ENCODE results near the gene KIF12.

Gene KIF12

DNA sequence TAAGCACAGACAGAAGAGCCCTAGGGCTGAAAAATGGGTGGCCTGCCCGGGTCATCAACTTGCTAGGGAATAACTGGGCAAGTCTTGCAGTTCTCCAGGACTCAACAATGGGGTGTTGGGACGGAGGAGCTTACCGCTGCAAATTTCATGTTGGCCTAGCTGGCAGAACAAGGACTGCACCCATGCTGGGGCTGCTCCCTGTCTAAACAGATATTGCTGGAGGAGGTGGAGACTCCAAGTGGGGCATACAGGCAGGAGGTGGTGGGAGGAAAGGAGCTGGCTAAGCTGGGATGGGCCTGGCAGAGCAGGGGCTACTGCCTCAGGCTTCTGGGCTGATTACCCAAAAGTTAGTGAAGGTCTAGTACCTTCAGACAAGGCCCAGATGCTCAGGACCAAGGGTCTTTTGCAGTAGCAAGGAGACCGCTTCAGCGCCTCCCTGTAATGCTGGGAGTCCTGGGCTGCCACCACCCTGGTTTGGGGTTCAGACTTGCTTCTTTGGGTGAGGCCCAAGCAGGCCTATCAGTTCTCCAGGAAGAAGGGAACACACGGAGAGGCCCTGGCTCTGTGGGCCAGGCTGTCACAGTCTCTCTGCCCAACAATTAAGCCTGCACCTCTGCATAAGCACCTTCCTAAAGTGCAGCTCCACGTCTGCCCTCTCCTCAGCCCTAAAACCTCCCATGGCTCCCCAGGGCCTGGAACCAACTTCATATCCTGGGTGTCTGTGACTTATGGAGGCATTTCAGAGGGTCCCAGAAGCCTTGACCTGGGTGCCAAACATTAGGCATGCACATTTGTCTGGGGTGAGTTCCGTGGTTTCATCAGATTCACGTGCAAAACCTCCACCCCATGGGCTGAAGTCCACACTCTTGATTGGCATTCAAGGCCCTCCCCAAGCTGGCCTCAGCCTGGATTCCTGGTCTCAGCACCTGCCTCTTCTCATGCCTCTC is 24.2 kb upstream of the KIF12 start:
- DNase-seq = no peak

DNA sequence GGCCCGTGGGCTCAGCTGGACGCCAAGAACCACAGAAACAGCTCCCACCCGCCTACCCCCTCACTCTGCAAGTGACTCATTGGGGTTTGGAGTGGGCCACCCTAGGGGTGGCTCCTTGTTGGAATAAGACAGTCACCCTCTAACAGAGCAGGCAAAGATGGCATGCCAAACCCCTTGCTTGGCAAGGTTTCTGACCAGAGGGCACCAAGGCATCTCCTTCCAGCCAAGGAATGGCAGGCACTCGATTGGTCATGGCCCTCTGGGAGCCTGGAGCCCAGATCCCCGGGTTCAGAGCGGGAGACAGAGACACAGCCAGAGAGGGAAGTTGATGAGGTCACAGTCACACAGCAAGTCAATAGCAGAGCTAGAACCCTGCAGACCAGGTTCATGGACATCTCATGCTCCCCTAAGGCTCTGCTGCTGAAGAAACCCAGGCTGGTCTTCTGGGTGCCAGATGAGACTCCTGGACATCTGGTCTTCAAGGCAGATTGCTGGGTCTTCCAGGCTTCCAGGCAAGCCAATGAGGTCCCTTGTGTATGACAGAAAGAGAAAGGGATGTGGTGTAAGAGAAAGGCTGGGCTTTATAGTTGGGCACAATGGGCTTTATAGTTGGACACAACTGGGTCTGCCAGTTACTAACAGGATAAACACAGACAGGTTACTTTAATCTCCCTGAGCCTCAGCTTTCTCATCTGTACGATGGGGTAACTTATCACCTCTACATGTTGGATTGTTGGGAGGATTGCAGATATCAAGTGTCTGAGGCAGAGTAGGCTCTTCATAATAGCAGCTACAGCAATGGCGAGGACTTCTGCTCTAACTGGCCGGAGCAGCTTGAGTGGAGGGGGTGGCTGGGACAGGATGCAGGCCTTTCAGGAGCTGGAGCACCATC is 23.3 kb upstream of the KIF12 start:
- DNase-seq = no peak

DNA sequence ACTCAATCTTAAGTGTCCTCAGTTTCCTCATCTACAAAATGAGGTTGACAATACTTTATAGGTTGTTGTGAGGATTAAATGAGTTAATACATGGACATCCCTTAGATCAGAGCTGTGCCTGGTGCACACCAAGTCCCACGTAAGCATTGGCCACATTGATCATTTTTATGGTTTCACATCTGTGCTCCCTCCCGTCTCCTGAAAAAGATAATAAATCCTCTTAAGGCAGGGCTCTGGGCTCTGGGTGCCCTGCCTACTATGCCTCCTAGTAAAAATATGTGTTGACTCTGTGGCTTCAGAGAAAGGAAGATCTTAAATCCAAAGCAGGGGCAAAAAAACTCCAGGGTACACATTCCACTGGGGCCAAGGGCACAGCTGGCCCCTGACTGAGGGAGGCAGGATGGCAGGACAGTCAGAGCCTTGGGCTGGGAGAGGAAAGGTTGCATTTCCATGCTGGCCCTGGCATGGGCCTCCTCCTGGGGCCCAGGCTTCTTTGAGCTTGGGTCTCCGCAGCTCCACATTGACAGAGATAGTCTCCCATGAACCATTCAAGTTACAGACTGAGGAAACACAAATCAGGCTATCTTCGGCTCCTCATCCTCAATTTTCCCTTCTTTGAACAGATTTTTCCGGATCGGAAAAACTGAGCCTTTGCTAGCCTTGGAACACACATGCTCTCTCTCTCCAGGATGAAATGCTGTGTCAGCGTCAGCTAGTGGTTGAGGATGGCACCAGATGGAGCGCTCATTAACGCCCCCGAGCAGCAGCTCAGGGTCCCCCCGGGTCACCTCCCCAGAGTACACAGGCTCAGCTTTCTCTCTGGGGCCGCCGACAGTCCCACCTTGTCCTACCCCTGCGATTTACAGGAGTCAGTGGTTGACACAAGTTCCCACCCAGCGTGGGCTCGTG is 22.4 kb upstream of the KIF12 start:
- DNase-seq = no peak

DNA sequence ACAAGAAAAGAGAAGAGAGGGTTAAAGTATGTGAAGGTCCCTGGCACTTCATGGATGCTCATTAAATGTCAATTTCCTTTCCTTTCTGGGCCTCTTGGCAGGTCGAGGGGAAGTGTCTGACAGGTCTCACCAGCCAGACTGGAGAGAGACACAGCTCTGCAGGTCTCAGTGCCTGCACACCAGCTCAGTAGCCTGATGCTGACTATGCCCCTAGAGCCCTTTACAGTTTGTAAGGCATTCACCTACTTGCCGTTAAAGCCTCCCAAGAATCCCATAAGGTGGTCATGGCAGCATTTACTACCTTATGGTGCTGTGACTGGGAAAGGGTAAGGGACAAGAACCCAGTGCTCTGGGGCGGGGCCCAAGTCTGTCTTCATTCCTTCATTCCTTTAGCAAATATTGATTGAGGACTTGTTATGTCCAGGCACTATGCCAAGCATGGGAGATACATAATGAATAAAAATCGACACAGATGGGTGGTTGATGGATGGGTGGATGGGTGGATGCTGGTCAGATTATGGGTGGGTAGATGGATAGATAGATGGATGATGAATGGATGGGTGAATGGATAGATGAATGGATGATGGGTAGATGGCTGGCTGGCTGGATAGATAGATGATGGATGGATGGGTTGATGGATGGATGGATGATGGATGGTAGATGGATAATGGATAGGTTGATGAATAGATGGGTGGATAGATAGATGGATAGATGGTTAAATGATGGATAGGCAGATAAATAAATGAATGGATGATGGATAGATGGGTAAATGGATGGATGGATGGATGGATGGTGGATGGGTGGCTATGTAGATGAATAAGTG is 21.3 kb upstream of the KIF12 start:
- no peak for DNase-seq

DNA sequence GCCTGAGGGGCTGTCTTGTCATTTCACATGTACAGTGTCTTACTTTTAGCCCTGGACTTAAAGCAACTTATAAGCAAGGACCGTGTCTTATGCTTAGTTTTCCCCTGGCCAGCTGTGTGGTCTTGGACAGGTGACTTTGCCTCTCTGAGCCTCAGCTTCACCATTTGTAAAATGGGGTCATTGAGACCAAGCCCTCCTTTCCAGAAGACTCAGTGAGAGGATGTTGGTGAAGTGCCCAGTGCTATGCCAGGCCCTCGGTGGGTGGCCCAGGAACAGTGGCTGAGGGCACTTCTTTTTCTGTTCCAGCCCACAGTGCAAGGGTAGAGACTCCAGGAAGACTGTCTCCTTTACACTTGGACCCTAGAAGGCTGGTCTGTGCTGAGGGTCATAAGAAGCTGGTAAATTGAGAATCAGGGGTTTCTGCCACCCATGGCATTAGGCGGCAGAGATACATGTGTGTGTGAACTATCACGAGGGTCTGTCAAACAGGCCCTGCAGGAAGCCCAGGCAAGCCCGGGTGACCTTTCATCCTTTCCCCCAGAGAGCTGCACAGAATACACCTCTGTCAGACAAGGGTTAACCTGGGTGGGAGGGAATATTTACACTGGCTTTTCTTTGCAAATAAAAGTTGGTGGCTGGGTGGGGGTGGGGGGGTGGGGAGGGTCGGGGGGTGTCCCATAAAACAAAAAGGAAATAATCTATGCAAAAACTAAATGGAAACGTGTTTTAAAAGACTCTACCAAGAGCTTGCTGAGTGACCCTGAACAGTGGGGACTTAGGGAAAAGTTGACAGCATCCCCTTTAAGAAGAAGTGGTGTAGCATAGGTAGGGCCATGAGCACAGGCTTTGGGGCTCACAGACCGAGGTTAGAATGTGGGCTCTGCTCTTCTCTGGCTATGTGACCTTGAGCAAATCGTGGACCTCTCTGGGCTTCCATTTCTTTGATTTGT is 20.4 kb upstream of the KIF12 start:
- no peak for DNase-seq

DNA sequence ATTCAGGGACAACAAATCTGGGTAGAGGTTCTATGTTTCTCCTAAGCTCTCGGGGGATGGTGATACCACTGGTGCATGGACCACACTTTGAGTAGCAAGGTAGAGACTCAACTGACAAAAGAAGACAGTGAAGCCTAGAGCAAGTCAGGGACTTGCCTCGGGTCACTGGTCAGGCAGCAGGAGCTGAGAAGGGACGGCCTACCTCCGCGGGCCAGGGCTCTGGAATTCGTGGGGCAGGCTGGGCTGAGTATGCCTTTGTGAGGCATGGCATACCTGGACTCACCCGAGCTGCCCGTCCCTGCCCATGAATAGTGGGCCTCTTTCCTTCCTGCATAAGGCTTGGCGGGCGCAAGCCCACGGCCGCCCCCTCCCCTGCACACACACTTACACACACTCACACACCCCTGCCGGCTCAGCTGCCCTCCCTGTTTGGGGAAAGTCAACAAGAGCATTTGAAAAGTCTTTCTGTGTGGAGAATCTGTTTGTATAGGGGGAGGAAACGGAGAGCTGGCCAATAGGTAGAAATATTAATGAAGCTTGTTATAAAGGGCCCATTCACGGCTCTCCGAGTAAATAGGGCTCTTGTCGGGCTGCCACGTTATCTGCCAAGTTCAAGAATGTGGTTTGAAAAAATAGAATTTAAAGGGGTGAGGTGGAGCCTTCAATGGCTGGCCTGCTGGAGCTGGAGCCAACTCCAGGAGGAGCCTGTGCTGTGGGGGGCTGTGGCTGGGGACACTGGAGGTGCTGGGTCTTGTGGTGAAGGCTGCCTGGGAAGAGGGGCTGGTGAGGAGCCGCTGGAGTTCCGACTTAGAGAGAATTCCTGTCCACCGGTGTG is 19.1 kb upstream of the KIF12 start:
- no peak for DNase-seq

DNA sequence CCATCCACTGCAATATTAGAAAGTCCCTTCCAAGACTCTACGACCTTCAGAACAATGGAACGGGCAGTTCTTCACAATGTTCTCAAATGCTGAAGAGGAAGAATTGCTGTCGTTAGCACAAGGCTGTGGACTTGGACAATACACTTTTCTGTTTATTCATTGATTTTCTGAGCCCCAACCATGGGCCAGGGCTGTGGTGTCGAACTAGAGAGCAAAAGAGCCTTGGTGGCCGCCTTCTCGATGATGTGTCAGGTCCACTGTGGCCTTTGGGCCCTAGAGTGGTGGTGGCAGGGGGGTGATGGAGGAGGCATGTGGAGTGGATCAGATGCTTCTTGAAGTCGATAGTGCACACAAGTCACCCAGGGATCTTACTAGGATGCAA is 18.5 kb upstream of the KIF12 start:
- DNase-seq = no peak

DNA sequence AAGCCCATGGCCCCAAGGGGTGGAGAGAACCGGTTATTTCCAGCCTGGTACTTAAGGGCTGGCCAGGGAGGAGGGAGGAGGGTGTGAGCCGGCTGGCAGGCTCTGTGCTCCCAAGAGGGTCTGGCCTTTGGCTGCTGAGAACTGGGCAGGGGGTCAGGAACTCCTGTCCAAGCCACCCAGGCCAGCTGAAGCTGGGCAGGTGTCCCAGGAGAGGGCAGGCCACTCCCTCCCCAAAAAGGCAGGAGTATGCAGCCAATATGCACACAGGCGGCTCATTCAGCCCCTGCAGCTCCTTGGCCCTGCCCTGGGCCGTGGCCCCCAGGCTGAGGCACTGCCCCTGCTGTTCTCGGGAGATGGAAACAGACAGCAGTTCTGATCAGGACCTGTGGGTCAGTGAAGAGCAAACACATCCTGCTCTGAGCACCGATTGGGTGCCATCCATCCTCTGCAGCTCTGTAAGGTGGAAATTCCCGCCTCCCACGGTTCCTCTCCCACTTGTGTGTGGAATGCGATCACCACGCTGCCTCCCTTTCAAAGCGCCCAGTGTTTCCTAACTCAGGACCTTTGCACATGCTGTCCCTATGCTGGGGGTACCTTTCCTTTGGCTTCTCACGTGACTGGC is 17.1 kb upstream of the KIF12 start:
- no peak for DNase-seq

DNA sequence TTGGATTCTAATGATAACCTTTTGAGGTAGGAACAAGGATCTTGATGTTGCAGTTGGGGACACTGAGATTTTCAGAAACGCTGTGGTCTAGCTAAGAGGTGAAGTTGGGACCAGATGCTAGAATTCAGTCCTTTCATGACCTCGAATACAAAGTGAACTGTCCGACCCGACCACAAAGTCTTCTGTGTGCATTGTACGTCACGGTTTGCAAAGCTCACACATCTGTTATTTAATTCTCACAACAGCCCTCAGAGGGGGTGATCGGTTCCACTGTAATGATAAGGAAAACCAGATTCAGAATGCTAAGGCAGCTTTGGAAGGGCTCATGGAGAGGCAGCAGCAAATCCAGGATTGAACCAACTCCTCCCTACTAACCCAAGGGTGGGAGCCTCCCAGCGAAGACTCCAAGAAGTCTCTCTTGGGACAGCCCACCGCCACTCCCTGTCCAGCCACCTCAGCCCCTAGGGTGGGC is 16.6 kb upstream of the KIF12 start:
- DNase-seq = no peak

DNA sequence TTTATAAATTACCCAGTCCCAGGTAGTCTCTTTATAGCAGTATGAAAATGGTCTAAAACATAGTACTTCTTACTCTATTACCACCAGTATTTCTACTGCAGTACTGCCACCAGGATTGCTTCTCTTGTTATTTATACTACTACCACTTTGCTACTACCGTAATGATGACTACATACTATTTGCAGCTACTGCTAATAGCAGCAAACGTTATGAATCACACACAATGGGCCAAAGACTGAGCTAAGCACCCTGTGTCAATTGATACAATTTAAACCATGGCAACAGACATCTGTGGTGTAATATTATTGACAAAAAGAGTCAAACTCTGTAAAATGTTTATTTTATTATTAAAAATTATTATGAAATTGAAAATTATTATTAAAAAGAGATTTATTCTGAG is 15.3 kb upstream of the KIF12 start:
- no peak for DNase-seq

DNA sequence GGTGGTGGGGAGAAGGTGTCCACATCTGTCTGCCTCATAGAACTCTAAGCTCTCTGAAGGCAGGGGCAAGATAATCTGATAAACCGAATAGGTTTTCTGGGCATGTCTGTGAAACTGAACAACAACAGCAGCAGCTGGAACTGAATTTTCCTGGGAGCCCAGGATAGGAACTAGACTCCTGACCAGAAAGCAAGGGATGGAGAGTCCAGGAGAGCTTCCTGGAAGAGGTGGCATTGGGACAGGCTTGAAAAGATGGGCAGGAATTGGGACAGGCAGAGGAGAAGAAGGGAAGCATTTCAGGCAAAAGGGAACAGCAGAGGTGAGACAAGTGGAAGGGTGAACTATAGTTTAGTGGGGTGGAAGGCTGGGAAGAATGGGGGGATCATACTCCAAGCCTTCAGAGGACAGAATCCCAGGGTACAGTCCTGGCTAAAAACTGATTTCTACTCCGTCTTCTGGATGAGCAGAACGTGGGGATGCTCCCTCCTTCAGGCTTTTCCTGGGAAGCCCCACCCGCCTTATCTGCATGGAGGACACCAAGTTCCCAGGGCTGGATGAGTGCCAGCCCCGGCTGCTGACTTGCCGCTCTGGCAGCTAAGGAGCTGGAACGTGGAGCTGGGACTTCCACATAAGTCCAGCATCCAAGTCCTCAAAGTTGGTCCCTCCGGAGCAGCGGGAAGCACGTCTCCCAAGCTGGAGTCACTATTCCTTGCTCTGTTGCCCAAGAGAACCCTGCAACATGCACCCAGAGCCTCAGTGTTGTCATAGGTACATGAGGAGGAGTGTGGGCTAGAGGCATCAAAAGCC is 13.9 kb upstream of the KIF12 start:
- peak; percentile 75 for DNase-seq

DNA sequence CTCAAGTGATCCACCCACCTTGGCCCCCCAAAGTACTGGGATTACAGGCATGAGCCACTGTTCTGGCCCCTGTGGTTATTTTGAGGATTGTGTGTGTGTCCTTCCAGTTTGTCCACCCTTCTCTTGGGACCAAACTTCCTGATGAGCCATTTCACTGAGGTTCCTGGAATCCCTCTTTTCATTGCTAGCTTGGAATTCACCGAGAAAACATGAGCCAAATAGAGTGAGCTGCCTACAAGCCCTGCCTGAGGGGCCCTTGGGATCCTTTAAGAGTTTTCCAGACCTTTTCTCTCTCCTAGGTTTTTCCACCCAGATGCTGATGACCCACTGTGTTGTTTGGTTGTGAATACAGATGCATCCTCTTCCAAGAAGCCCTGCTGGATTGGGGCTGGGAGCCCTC is 13.2 kb upstream of the KIF12 start:
- no peak for DNase-seq

DNA sequence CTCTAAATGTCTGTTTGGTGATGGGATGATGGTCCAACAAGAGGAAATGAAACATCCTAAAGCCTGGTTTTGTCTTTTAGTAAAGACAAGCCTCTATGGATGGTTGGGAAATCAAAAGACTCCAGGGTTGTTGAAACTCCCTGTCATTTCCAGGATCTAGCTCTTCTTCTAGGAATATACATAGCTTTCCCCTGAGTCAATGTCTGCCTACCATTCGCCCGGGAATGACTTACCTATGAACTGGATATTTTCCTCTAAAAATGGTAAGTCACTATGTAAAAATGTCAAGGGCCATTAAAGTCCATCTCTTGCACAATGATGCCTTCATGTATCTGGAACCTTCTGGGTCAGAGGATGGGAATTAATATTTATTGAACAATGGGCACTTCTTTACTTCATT is 11.1 kb upstream of the KIF12 start:
- peak; percentile 85 for DNase-seq

DNA sequence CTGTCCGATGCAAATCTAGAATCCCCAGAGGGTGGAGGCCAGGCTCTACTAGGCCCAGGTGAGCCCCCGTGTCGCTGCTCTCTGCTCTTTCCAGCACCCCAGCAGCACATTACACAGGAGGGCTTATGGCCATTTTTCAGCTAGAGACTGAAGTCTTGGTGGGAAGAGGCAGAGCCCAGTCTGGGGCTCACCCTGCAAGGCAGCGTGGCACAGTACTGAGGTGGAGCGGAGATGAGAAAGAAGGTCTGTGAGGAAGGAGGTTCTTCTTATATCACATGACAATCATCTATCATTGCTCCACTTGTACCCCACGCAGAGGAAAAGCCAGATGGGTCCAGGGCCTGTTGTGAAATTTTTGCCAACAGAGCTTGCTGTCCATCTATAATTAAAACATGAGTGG is 10.0 kb upstream of the KIF12 start:
- DNase-seq = no peak

DNA sequence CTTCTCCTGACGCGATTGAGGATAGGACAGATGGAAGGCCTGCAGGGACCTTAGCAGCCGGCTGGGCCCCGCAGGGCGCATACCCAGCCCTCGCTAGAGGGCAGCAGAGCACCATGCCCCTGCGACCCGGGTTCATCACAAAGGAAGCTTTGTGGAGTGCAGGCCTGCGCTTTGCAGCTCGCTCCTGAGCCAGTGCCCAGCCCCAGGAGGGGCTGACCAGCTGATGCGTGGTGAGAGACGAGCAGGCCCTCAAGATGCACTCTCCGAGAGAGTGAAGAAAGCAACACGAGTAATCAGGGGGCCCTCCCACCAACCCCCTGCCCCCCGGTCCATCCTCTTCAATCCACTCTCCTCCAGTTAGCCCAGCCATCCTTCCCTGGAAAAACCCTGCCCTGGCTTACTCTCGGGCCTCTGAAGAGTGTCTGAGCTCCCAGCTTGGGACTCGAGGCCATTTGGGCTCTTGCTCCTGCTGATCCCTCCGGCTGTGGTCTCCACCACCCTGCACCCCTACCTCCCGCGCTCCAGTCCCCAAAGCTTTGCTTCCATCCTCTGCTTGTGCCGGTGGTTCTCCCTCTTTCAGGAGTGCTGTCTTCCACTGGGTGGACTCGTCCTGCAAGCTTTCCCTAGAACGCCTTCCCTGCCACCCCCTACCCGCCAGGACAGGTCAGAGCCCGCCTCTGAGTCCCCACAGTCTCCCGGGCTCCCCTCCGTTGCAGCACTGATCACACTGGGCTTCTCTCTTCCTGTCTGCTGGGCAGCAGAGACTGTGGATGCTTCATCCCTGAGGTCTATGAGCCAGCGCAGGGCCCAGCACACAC is 9.1 kb upstream of the KIF12 start:
- DNase-seq = peak; percentile 73

DNA sequence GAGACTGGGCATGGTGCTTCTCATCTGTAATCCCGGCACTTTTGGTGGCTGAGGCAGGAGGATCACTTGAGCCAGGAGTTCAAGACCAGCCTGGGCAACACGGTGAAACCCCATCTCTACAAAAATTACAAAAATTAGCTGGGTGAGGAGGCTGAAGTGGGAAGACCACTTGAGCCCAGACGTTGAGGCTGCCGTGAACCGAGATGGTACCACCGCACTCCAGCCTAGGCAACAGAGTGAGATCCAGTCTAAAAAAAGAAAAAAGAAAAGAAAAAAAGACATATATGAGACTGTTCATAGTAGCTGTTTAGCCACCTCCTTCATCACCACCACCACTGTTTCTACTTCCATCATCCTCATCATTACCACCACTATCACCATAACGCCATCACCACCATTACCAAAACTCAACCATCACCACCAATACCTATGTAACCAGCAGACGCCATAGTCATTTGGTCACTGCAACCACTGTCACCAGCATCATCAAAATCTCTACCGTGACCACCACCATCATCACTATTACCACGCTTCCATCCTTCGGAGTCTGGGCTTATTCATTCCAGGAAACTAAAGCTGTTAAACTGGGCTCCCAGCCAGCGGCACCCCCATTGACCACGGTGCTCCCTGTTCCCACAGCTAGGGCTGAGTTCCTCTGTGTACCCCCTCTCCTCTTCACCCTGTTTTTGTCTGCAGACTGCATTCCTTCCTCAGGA is 8.4 kb upstream of the KIF12 start:
- DNase-seq = no peak

DNA sequence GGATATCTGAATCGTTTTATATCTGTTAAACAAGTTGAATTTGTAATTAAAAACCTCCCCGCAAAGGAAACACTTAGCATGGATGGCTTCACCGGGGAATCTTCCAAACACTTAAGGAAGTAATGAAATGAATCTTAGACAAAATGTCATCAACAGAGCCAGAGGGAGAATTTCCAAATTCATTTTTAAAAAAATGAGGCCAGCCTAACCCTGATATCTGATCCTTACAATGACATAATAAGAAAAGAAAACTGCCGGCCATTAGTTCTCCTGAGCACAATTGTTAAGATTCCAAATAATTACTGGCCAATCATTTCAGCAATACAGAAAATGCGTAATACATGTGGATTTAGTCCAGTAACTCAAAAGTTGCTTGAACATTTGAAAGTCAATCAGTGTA is 6.1 kb upstream of the KIF12 start:
- no peak for DNase-seq
